Endothelial cell of umbilical vein (primary cell): ENCODE data around the gene RHAG.

Experiments
- CTCF ChIP-seq, 2 donors: IDR thresholded peaks; 1 replicate in 1 of 2; 2 replicates in 1 of 2; pipeline ENCODE4 v1.5.1; 2011; ENCODE audit warnings: low read length in 2 of 2, mild to moderate bottlenecking in 2 of 2, moderate library complexity in 2 of 2, control low read depth in 1 of 2, inconsistent platforms in 1 of 2, low read depth in 1 of 2; ENCODE audit not compliant: insufficient read depth in 1 of 2; ENCODE audit errors: extremely low read depth in 1 of 2
- EZH2 ChIP-seq: IDR thresholded peaks from 2 replicates; pipeline ENCODE4 v1.6.1; 2012; ENCODE audit warnings: borderline replicate concordance, low read depth, mild to moderate bottlenecking, moderate library complexity, low read length, inconsistent platforms; ENCODE audit not compliant: severe bottlenecking
- FOS ChIP-seq: IDR thresholded peaks from 2 replicates; pipeline ENCODE4 v1.6.1; 2011; ENCODE audit warnings: mild to moderate bottlenecking, low read length, moderate library complexity, borderline replicate concordance; ENCODE audit not compliant: insufficient read depth
- GATA2 ChIP-seq: IDR thresholded peaks from 2 replicates; pipeline ENCODE4 v1.7.0; 2011; ENCODE audit warnings: low read depth, mild to moderate bottlenecking, moderate library complexity, mixed read lengths, low read length; ENCODE audit not compliant: insufficient read length, insufficient read depth
- JUN ChIP-seq: IDR thresholded peaks from 2 replicates; pipeline ENCODE4 v1.6.1; 2011; ENCODE audit warnings: borderline replicate concordance, low read depth; ENCODE audit not compliant: insufficient read length, insufficient read depth
- MAX ChIP-seq: IDR thresholded peaks from 2 replicates; pipeline ENCODE4 v1.6.1; 2011; ENCODE audit not compliant: insufficient read depth, insufficient read length
- MYC ChIP-seq: IDR thresholded peaks from one replicate; pipeline ENCODE4 v1.6.1; 2011; ENCODE audit warnings: mild to moderate bottlenecking, low read depth, low read length
- POLR2A ChIP-seq: IDR thresholded peaks from 2 replicates; pipeline ENCODE4 v1.6.1; 2012; ENCODE audit warnings: low read depth, mild to moderate bottlenecking, control low read depth, low read length
- POLR2AphosphoS5 ChIP-seq: IDR thresholded peaks from 2 replicates; pipeline ENCODE4 v1.6.1; 2012; ENCODE audit warnings: low read depth, mild to moderate bottlenecking, control low read depth, low read length, moderate library complexity; ENCODE audit not compliant: insufficient read depth

DNA sequence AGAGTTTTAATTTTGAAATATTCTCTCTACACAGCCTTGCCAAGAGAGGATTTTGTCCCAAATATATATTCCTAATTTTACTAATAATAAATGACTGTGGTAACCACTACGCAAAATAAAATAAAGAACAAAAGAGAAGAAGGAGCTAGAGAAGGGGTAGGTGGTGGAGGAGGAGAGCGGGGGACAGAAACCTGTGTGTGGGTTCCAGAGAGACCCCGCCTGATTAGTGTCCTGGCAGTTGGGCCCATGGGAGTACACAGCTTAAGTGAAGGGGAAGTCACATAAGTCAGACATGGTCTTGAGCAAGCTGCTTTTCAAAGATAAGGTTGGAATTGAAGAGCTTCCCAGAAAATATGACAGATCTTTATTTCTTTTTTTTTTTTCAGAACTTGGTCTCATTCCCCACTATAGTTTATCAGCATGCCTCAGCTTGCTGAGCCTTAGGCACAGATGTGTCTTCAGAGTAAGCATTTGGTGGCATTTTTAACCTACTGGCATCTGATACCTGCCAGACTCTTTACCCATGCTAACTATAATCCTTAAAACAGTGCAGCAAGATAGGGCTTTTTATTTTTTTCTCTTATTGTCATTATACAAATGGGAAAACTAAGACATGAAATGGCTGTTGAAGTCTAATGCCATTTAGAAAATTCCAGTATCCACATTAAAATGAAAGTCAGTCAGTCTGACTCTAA is 9.6 kb upstream of the RHAG start:
- TF ChIP-seq POLR2AphosphoS5 (no peak), CTCF (IDR thresholded peaks at IDR 0.05; ENCODE audit: extremely low read depth in 1 of 2, insufficient read depth in 1 of 2, low read depth in 1 of 2, low read length in 2 of 2) (no peak), JUN (no peak), POLR2A (no peak), EZH2 (no peak), MAX (no peak), FOS (no peak), GATA2 (no peak), MYC (no peak)
